CMK (cell line): ENCODE results near the gene POLR1D.

Experiments used
- DNase-seq: peaks from one replicate; pipeline ENCODE4 v3.0.0-alpha.2; 2010; ENCODE audit warnings: low read depth

The POLR1D gene

GRCh38 chr13:27638521-27638920 is 16.8 kb downstream of the POLR1D start:
- DNase-seq, result no peak

- DNase-seq, result no peak
Observed at GRCh38 chr13:27639186-27639585, 17.5 kb downstream of the POLR1D start.

DNA sequence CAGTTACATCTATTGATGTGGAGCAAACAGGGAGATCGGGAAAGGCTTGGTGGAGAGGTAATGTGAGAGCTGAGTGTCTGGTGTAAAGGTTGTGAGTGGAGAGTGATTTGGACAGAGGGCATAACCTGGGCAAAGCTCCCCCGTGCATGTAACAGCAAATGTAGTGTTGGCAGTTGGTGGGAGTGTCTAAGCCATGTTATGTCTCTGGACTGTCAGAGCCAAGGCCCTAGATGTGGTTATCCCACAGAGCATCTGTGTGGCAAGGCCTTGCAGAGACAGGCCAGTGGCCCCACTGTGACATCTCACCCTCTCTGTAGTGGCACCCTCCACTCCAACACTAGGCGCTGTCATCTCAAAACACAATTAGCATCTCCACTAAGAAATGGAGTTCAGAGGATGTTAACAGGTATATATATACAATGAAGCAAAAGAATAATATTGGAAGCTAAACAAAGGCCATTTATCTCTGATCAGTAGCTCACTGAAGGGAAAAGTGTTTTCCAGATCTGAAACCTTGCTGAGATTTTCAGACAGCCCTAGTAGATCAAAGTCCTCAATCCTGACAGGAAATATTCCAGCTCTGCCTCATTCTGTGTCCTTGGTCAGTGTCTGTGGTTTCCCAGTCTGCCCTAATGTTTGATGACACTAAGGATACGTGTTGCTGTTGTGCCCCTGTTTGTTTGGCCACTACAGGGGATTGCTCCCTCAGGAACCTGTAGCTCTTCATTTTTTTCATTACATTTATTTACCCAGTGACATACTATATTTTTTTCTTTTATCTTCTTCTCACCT is 20.2 kb downstream of the POLR1D start:
- no peak for DNase-seq

GRCh38 chr13:27643334-27644132 is 21.8 kb downstream of the POLR1D start:
- no peak for DNase-seq

GRCh38 chr13:27644302-27644701 is 22.6 kb downstream of the POLR1D start:
- DNase-seq, result no peak

DNA sequence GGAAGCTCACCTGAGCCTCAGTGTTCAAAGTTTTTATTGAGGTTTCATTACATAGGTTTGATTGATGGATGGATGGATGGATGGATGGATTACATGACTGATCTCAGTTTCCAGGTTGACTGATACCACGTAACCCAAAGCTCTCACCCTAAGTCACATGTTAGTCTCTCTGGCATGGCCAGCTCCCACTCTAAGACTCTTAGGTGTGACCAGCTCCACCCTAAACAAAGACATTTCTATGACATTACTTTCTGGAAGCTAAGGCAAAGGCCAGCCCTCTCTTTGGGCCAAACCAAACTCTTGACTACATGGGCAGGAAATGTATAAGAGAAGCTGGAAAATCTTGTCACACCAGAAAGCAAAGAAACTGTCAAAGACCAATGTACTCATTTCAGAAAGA is 28.6 kb downstream of the POLR1D start:
- DNase-seq, result no peak

GRCh38 chr13:27654059-27654458 is 32.4 kb downstream of the POLR1D start:
- DNase-seq, result no peak

DNA sequence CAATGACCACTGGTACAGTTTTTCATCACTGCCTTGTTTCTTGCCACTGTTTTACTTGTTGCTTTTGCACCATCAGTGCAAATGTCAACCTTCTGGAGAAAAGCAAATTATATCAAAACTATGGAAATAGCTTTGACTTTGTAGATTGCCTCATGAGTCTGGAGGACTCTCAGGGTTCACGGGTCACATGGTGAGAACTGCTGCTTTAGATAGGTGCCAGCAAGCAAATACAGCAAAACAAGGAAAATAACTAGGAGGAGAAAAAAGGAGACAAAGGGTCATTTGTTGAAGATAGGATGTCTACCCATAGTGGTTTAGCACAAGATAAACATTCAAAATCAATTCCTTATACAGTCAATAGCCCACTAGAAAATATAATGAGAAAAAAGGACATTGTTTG is 33.1 kb downstream of the POLR1D start:
- DNase-seq, result no peak

DNA sequence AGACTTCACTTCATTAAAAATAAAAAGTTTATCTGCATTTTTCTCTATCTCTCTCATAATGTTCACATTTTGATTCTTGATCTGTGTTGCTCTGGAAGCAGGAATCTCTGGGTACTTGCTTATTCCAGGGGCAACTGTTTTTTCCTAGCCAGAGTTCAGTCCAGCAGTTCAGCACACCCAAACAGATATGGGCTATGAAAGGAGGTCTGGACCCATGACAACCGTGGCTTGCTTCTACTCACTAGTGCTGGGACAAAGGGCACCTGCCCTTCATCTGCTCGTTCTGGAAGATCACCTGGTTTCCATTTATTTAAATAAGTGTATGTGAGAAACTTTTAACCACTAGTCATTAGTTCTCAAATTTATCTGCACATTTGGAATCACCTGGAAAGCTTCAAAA is 36.0 kb downstream of the POLR1D start:
- no peak for DNase-seq

DNA sequence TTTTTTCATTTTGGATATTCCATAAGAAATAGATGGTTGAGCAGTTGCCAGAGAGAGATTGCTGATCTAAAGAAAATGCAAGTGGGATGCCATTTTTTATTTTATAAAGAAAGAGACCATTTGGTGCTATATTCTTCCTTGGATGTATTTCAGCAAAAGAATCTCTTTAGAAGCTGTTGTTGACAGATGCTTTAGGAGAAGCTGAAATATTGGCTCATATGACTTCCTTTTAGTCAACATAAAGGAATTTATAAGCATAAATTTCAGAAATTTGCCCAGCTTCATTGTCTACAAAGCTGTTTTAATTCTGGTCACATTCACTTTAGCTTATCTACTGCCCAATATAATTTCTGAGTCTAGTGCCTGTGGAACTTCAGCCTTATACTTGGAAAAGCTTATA is 36.9 kb downstream of the POLR1D start:
- DNase-seq, result no peak

DNA sequence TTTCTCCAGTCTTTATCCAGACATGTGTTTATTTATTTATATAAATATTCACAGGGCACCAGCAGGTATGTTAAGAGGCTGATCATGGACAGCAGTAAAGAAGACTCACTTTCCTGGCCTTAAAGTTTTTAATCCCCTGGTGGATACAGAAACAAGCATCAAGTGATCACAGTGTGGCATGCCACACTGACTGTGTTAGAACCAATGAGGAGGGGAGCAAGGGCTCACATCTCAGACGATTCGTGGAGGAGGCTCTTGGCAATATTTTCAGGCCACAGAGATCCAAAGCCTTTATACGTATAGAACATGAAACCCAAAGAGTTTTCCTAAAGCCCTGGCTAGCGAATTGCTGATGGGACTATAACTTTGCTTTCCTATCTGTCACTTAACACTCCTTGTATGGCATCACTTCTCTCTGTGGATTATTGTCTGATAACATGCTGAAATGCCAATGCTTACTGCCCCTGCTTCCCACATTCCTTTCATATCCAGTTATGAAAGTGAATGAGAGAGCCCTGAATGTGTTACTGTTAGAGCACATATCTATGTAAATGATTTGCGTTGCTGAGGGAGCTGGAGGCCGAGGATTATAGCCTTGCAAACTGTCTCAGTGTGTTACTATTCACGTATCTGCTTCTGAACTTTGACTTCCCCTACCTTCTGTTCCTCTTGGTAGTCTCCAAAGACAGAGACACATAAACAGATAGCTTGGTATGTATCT is 37.6 kb downstream of the POLR1D start:
- DNase-seq, result no peak

GRCh38 chr13:27660511-27660910 is 38.8 kb downstream of the POLR1D start:
- no peak for DNase-seq

DNA sequence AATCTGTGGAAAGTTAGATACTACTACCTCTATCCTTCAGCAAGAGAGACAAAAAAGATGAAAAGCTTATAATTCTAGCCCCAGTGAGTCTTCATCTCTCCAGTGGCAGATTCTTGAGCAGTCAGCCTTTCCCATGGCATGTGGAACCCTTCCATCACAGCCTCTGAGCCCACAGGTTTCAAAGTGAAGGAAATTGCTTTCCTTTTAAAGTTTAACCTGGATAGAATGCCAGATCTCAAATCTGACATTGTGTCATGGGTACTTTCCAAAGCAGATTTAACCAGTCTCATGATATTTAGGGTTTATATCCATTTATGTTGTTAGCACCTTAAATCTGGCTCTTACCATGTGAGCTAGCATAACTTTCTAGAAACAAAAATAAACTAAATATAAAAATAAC is 39.3 kb downstream of the POLR1D start:
- no peak for DNase-seq

- DNase-seq, result no peak
Observed at GRCh38 chr13:27662738-27663470, 41.2 kb downstream of the POLR1D start.

DNA sequence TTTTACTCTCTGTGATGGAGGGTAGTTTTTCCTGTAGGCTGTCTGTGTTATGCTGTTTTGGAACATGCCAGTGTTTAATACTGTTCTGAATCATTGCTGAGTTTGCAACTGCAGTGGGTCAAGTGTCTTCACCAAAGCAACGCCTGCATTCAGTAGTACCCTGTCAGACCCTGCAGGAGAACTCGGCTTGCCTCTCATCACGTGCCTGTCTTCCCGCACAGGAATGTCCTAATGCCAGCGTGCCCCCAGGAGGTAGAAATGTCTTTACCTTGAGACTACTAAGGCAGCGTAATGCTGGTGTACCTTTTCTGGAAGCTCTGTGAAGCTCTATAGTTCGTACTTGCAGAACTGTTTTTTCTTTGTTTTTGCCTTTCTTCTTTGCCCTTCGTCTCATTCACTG is 42.3 kb downstream of the POLR1D start:
- DNase-seq, result no peak

DNA sequence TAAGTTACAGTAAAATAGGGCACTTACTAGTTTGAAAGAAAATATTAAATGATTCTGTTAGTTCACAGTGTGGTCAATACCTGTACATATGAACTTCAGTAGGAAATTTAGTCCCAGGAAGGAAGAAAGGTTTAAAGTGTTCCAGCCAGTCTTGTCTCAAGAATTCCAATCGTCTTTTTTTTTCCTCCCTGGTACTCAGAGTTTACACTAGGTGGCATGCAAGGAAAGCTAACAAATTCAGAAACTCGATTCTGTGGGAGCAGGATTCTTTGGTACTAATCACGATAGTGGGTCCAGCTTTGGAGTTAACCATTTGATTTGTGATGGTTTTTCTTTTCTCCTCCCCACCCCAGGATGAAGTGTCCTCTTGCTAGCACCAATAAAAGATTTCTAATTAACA is 43.6 kb downstream of the POLR1D start:
- DNase-seq, result no peak

- no peak for DNase-seq
Observed at GRCh38 chr13:27665761-27666160, 44.1 kb downstream of the POLR1D start.

- no peak for DNase-seq
Observed at GRCh38 chr13:27666951-27667350, 45.3 kb downstream of the POLR1D start.

- DNase-seq, result peak; percentile 12
Observed at GRCh38 chr13:27667946-27668345, 46.3 kb downstream of the POLR1D start.

DNA sequence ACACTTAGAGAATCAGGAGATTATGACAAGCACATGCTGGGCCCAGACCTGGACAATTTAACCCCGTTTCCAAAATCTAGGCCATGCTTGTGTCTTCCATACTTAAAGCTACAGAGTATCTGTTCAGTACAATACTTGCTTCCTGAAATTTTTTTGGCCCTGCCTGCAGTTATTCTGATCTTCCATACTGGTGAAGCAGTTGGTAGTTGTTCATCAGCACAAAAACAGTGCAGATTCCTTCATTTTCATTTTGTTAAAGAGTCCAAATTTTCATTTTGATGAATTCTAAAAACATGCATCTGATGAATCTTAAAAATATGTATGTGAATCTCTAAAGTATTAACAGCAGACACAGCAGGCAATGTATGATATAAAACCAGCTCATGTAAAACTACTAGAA is 49.2 kb downstream of the POLR1D start:
- no peak for DNase-seq

GRCh38 chr13:27672025-27672424 is 50.3 kb downstream of the POLR1D start:
- no peak for DNase-seq
